GM12891 (cell line): ENCODE data around the gene LIPN.

Experiments used
- POLR2A ChIP-seq: IDR thresholded peaks from 2 replicates; pipeline ENCODE4 v1.6.1; 2011; ENCODE audit warnings: low read depth, low read length, control low read depth
- POLR2AphosphoS5 ChIP-seq: IDR thresholded peaks from 2 replicates; pipeline ENCODE4 v1.6.1; 2011; ENCODE audit warnings: low read depth, low read length, control low read depth
- SPI1 ChIP-seq: IDR thresholded peaks from 2 replicates; pipeline ENCODE4 v1.6.1; 2011; ENCODE audit warnings: low read depth, low read length, control low read depth
- TAF1 ChIP-seq: IDR thresholded peaks from 2 replicates; pipeline ENCODE4 v1.6.1; 2011; ENCODE audit warnings: low read depth, low read length, control low read depth

DNA sequence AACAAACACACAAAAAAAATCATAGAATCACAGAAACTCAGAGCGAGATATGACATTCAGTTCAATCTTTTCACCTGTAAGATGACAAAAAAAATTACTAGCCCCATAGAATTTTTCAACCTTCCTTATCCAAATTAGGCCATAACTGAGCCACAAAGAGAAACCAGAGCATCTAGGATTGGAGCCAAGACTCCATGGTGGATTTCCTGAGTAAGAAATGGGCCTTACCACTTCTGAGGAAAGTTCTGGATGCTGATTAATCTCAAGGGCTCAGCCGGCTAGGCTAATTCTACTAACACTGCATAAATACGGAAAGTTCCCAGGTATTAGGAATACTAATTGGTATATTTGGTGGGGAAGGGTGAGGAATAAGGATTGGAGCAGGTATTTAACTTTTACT, 59.5 kb downstream of the LIPN start:
- TF ChIP-seq POLR2AphosphoS5 (no peak), TAF1 (no peak), POLR2A (no peak), SPI1 (no peak)
